ENCODE results near the gene KCNQ4. TPM values are rescaled to one million over a fixed set of nuclear protein-coding genes. Genes with fewer than 3 reads are reported as not detected.

The KCNQ4 gene
- total and polyA plus RNA-seq, 2 donors (not counting 1 experiment from before 2014, with no cell fraction given), result 0.16 to 0.20 TPM

- H3K4me2 ChIP-seq (replicated peaks; ENCODE audit: low read depth, low read length, poor library complexity, severe bottlenecking), result no peak overlapping the region
- DNase-seq (no peak), ATAC-seq (ENCODE audit: low read depth) (no peak)
- H3K4me3 ChIP-seq (ENCODE audit: control extremely low read depth in 1 of 5, extremely low read depth in 1 of 5, insufficient read depth in 1 of 5, low read depth in 2 of 5, low read length in 4 of 5), result no peak overlapping the region
- Mint-ChIP-seq H3K9me3 (ENCODE audit: insufficient read depth) (peaks cover 6% of the 10 kb centered on the region), H3K4me1 (no peaks in the 10 kb centered on the region), H3K27me3 (peaks cover 21% of the 10 kb centered on the region), H3K27ac (no peak overlapping the region), H3K4me3 (no peak overlapping the region)
- peaks cover 0 to 5% (median 0%) of the 10 kb centered on the region in 3 donors for H3K9me3 ChIP-seq (ENCODE audit: control extremely low read depth in 1 of 3, control insufficient read depth in 2 of 3, insufficient read depth in 1 of 3, low read length in 2 of 3)
- H2AFZ ChIP-seq (ENCODE audit: insufficient read depth, low read depth, low read length, poor library complexity, severe bottlenecking), result no peak overlapping the region
- CTCF ChIA-PET, result no interaction called here
- 100% methylated on average over 1 of the region's 3 CpGs for WGBS (ENCODE audit: insufficient coverage)
- intact Hi-C loops (cut with micrococcal nuclease), result no loop called here
- H3K79me2 ChIP-seq (ENCODE audit: control insufficient read depth, insufficient read depth, low read length), result no peaks in the 10 kb centered on the region
- H3K27ac ChIP-seq (ENCODE audit: low read length in 2 of 2), result no peak overlapping the region
- no peak overlapping the region for H3K9ac ChIP-seq (ENCODE audit: low read length)
- POLR2A ChIA-PET, result no interaction called here
- H4K20me1 ChIP-seq (ENCODE audit: control insufficient read depth, insufficient read depth, low read length, poor library complexity, severe bottlenecking), result no peaks in the 10 kb centered on the region
- H3K4me1 ChIP-seq (ENCODE audit: control insufficient read depth in 2 of 2, insufficient read depth in 2 of 2, low read length in 2 of 2), result no peaks in the 10 kb centered on the region
- no peaks in the 10 kb centered on the region for H3K36me3 ChIP-seq (replicated peaks in 1 of 2; ENCODE audit: control extremely low read depth in 1 of 2, control insufficient read depth in 1 of 2, extremely low read depth in 1 of 2, insufficient read depth in 2 of 2, low read length in 1 of 2)
- no peak for TF ChIP-seq CTCF (IDR thresholded peaks at IDR 0.05)
- TF ChIP-seq EZH2 (IDR thresholded peaks at IDR 0.05; ENCODE audit: borderline replicate concordance, insufficient read depth, low read depth, low read length, poor library complexity, severe bottlenecking), result no peak
- H3K27me3 ChIP-seq (replicated peaks in 1 of 4; ENCODE audit: control extremely low read depth in 1 of 4, control insufficient read depth in 3 of 4, insufficient read depth in 4 of 4, low read length in 3 of 4), result peaks cover 0 to 8% (median 0%) of the 10 kb centered on the region in 4 experiments
Observed at GRCh38 chr1:40872276-40872675, 88.7 kb downstream of the KCNQ4 start.

DNA sequence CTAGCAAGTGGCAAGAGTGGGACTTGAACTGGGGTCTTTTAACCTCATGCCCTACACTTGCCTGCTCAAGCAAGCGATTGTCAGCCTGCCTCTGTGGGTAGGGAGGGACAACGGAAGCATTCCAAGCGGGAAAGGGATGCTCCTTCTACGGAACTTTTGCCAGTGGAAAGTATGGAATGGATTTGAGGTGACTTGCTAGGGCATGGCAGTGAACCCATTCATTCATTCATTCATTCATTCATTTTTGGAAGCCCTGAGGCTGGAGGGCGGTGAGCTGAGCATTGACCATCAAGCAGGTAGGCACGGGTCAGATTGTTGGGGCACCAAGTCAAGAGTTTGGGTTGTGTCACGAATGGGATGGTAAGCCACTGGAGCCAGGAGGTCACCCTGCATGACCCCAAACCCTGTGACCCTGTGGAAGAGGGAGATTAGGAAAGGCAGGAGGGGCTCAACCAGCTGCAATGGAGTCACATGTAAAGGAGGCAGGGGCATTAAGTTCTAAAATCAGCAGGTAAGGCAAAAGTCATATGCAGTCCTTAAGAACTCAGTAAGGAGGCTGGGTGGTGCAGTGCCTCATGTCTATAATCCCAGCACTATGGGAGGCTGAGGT, 90.4 kb downstream of the KCNQ4 start:
- intact Hi-C loops (cut with micrococcal nuclease), result no loop called here
- Mint-ChIP-seq H3K4me1 (no peaks in the 10 kb centered on the region), H3K9me3 (ENCODE audit: insufficient read depth) (peaks cover 6% of the 10 kb centered on the region), H3K4me3 (no peak overlapping the region), H3K27me3 (peaks cover 18% of the 10 kb centered on the region), H3K27ac (no peak overlapping the region)
- Histone ChIP-seq H3K4me1 (ENCODE audit: control insufficient read depth in 2 of 2, insufficient read depth in 2 of 2, low read length in 2 of 2) (no peaks in the 10 kb centered on the region), H2AFZ (ENCODE audit: insufficient read depth, low read depth, low read length, poor library complexity, severe bottlenecking) (no peak overlapping the region), H3K36me3 (replicated peaks in 1 of 2; ENCODE audit: control extremely low read depth in 1 of 2, control insufficient read depth in 1 of 2, extremely low read depth in 1 of 2, insufficient read depth in 2 of 2, low read length in 1 of 2) (no peaks in the 10 kb centered on the region), H3K9ac (ENCODE audit: low read length) (no peak overlapping the region), H3K27ac (ENCODE audit: low read length in 2 of 2) (no peak overlapping the region), H3K9me3 (ENCODE audit: control extremely low read depth in 1 of 3, control insufficient read depth in 2 of 3, insufficient read depth in 1 of 3, low read length in 2 of 3) (peaks cover 0 to 5% (median 0%) of the 10 kb centered on the region in 3 donors), H3K4me2 (replicated peaks; ENCODE audit: low read depth, low read length, poor library complexity, severe bottlenecking) (no peak overlapping the region), H4K20me1 (ENCODE audit: control insufficient read depth, insufficient read depth, low read length, poor library complexity, severe bottlenecking) (no peaks in the 10 kb centered on the region), H3K79me2 (ENCODE audit: control insufficient read depth, insufficient read depth, low read length) (no peaks in the 10 kb centered on the region), H3K4me3 (ENCODE audit: control extremely low read depth in 1 of 5, extremely low read depth in 1 of 5, insufficient read depth in 1 of 5, low read depth in 2 of 5, low read length in 4 of 5) (no peak overlapping the region), H3K27me3 (replicated peaks in 1 of 4; ENCODE audit: control extremely low read depth in 1 of 4, control insufficient read depth in 3 of 4, insufficient read depth in 4 of 4, low read length in 3 of 4) (peaks cover 0 to 8% (median 0%) of the 10 kb centered on the region in 4 experiments)
- POLR2A ChIA-PET, result no interaction called here
- no peak for DNase-seq
- WGBS (ENCODE audit: insufficient coverage), result 97% methylated on average over 3 of the region's 7 CpGs
- CTCF ChIA-PET, result interaction anchor here (0.6 to 0.7 kb wide), 2 partner anchors 94 to 728 kb away, joined by 3 to 4 read pairs; no protein-coding TSS in a partner anchor
- TF ChIP-seq EZH2 (IDR thresholded peaks at IDR 0.05; ENCODE audit: borderline replicate concordance, insufficient read depth, low read depth, low read length, poor library complexity, severe bottlenecking) (no peak), CTCF (IDR thresholded peaks at IDR 0.05) (no peak)
- no peak for ATAC-seq (ENCODE audit: low read depth)

Data from B cell (primary cell).